GM18519 (cell line): ENCODE results near the gene NOBOX.
A peak's percentile ranks its signal among the peaks of the same experiment; 100 is the strongest.
"Not testable (repeated sequence)": the region's sequence is repeated elsewhere in the genome, so short reads cannot be mapped to it uniquely, and the experiment has no call there.

ENCODE experiments used
- ATAC-seq: cut with Tn5 transposase; IDR thresholded peaks from one replicate; pipeline ENCODE4 v1.9.1; 2021; ENCODE audit warnings: mild to moderate bottlenecking, moderate library complexity; ENCODE audit not compliant: unreplicated experiment, low FRiP score

NOBOX gene

GRCh38 chr7:144403649-144404061, at the start of gene NOBOX:
Gene NOBOX, minus strand, starts transcription at chr7:144403693.
- no peak for ATAC-seq

- peak; percentile 52 for ATAC-seq
Observed at GRCh38 chr7:144452064-144452463, 48.6 kb upstream of the NOBOX start.

- ATAC-seq, result no peak
Observed at GRCh38 chr7:144445590-144445989, 42.1 kb upstream of the NOBOX start.

GRCh38 chr7:144439717-144440205, 36.3 kb upstream of the NOBOX start:
- no peak for ATAC-seq

- no peak for ATAC-seq
Observed at GRCh38 chr7:144438759-144439158, 35.3 kb upstream of the NOBOX start.

- peak; percentile 88 for ATAC-seq
Observed at GRCh38 chr7:144437370-144438191, 34.1 kb upstream of the NOBOX start.

GRCh38 chr7:144436500-144436899, 33.0 kb upstream of the NOBOX start:
- ATAC-seq, result no peak

- ATAC-seq, result no peak
Observed at GRCh38 chr7:144428431-144428830, 24.9 kb upstream of the NOBOX start.

- ATAC-seq, result not testable (repeated sequence)
Observed at GRCh38 chr7:144427539-144427938, 24.0 kb upstream of the NOBOX start.

GRCh38 chr7:144418931-144419330, 15.4 kb upstream of the NOBOX start:
- not testable (repeated sequence) for ATAC-seq

- no peak for ATAC-seq
Observed at GRCh38 chr7:144416341-144416740, 12.8 kb upstream of the NOBOX start.

GRCh38 chr7:144415858-144416257, 12.4 kb upstream of the NOBOX start:
- no peak for ATAC-seq

- ATAC-seq, result no peak
Observed at GRCh38 chr7:144414815-144415214, 11.3 kb upstream of the NOBOX start.

GRCh38 chr7:144410441-144410840, 6.9 kb upstream of the NOBOX start:
- ATAC-seq, result no peak

GRCh38 chr7:144408121-144408520, 4.6 kb upstream of the NOBOX start:
- ATAC-seq, result no peak

GRCh38 chr7:144407266-144407931, 3.9 kb upstream of the NOBOX start:
- no peak for ATAC-seq

- no peak for ATAC-seq
Observed at GRCh38 chr7:144404946-144405345, 1.5 kb upstream of the NOBOX start.

- ATAC-seq, result no peak
Observed at GRCh38 chr7:144403102-144403501, 391 bp downstream of the NOBOX start.

- no peak for ATAC-seq
Observed at GRCh38 chr7:144401490-144401889, 2.0 kb downstream of the NOBOX start.

- ATAC-seq, result no peak
Observed at GRCh38 chr7:144399946-144400345, 3.5 kb downstream of the NOBOX start.

- no peak for ATAC-seq
Observed at GRCh38 chr7:144398911-144399310, 4.6 kb downstream of the NOBOX start.

- ATAC-seq, result no peak
Observed at GRCh38 chr7:144398291-144398690, 5.2 kb downstream of the NOBOX start.
